Lung microvascular endothelial cell (primary cell): ENCODE measurements around the gene GTPBP2. TPM values are rescaled to one million over a fixed set of nuclear protein-coding genes. Genes with fewer than 3 reads are reported as not detected.
"Not testable (repeated sequence)": the region's sequence is repeated elsewhere in the genome, so short reads cannot be mapped to it uniquely, and the experiment has no call there.

Experiments used
- DNase-seq, 2 donors: peaks; one replicate each; pipeline versions ENCODE4 v3.0.0 to v3.0.0-alpha.2; 2010; ENCODE audit warnings: low read depth in 2 of 2
- total RNA-seq: library from RNA; depleted of rRNA; stranded (reverse); fragments of >200 nt; gene quantifications from 2 replicates; pipeline ENCODE4 v1.2.1, GENCODE V29; 2014

Gene GTPBP2
- total RNA-seq, 1 donor from 2014 or later = 32.3 TPM

DNA sequence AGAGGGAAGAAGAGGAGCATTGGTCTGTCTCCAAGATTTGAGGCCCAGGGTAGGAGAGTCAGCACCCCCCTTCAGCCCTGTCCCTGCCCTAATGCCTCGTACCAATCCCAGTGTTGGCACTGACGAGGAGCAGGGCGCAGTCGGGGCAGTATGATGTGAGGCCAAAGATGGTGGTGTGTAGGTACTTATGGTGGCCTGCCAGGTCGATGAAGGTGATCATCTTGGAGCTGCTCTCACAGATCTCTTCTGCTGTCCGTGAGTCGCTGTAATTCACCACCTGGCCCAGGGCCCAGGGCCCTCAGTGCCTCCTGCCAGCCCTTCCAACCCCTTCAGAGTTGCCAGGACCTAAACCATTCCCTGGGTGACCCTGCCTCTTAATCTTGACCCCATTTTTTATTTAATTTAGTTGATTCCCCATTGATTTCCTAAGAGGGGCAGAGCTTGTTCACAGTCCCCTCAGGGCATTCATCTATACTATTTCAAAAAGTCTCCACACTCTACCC is 4.2 kb downstream of the GTPBP2 start:
- no peak for DNase-seq

DNA sequence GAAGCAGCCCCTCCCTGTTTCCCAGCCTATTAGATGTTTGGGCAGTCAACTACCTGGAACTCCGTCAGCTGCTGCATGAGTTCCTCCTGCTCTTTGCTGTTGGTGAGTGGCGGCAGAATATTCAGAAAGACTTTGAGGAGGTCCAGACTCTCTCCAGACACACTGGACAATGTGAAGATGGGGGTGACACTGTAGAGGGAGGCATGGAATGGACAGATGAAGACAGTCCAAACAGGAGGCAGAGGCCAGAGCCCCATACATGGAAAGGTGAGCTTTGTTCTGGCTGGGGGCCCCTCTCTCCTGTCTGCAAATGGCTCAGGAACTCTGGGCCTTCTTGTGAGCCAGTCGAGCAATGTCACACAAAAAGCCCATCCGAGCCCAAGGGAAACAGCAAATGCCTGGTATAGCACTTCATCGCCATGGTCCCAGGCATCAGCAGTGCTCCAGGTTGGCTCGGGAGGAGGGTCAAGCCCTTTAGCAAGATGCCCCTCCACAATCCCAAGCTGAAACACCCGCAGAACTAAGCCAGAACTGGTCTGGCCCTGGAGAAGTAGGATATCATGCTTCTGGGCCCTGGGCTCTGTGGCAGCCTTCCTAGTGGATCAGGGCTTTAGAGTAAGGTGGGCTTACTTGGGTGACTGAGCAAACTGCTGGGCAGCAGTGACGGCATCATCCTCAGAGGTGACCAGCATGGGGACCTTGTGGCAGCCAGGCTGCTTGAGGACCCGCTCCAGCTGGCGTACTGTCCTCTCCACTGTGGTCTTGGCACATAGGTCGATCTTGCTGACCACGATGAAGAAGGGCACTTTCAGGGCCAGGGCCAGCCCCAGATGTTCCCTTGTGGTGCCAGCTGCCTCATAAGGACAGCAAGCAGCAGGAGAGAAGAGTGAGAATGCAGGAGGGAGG is 4.9 kb downstream of the GTPBP2 start:
- no peak for DNase-seq

DNA sequence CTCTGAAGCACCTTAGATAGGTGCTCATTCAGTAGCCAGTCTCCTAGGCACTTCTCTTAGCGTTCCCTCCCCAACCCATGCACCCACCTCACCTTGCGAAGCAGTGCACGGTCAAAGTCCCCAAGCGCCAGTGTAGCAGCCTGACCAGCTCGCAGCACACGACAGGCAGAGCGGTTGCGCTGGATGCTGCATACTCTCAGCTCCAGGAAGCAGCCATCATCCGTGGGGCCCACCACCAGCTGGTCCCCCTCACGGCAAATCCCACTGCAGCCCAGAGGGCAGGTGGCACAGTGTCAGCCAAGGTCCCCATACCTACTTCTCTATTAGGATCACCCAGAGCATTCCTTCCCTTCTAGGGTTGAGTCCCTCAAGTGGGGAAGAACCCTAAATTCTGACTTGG is 6.5 kb downstream of the GTPBP2 start:
- no peak for DNase-seq

DNA sequence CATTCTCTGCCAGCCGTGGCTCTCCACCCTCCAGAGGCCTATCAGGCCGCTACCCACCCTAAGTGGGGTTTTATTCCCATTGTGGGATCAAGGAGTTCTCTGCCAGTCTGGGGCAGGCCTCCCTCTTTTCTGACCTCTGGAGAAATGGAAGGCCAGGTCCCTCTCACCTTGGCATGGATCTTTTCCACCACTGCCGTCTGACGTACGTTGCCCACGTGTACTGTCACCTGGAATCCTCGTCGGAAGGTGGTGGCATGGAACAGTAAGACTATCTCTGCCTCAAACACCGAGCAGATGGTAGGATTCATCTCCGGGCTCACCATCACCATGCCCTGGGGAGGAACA is 7.3 kb downstream of the GTPBP2 start:
- no peak for DNase-seq

DNA sequence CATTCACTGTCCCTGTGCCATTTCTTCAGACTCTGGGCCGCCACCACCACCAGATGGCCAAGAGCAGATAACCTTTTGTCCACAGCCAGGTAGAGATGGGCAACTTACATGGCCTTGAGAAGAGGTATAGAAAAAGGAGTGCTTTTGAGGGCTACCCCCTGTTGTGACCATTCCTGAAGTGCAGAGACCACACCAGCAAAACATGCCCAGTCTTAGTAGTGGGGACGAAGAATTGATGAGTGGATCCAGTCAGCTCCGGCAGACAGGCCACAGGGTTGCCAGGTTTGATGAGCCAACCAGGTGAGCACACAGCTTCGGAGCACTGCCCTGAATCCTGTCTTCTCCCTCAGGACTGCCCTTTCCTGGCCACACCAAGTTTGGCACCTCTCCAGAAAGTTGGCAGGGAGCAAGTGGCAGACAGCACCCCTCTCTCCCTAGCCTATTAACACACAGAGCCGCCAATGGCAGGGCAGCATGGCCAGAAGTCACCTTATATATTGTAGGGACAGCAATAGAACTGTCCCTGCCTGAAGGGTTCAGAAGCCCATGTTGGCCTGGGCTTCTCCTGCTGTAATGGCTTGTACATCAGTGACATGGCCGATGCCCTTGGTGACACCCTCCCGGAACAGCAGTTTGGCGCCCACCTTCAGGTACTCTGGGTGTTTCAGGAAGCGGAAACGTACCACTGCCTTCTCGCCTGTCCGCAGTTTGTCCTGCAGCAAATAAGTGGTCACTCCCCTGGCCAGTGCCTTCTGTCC is 7.8 kb downstream of the GTPBP2 start:
- DNase-seq = no peak

DNA sequence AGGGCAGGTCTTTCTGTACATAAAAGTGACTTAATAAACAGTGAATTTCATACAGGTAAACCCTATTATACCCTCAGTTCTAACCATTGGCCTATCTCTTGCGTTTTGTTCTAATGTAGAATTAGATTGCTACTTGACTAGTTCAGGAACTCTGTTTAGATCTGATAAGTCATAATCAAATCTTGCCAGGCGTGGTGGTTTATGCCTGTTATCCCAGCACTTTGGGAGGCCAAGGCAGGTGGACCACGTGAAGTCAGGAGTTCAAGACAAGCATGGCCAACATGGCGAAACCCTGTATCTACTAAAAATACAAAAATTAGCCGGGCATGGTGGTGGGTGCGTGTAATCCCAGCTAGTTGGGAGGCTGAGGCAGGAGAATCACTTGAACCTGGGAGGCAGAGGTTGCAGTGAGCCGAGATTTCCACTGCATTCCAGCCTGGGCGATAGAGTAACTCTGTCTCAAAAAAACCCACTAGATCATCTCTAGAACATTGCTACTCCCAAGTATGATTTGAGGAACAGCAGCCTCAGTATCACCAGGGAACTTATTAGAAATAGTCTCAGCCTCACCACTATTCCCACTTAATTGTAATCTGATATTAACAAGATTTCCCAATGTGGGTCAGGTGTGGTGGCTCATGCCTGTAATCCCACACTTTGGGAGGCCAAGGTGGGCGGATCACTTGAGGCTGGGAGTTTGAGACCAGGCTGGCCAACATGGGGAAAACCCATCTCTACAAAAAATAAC is 12.2 kb downstream of the GTPBP2 start:
- DNase-seq = no peak

DNA sequence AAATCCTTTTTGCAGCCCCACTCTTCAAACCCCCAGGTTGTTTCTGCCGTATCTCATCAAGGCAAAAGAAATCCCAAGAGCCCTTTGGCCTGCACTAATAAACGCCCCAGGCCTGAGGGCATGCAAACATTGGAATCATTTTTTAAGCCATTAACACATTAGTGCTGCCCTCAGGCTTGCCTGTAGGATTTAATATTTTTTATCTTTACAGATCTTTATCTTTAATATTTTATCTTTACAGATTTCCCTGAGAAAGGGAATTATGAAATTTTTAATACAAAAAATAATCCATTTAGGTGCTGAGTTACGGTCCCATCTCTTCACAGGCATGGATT is 14.7 kb downstream of the GTPBP2 start:
- no peak for DNase-seq

DNA sequence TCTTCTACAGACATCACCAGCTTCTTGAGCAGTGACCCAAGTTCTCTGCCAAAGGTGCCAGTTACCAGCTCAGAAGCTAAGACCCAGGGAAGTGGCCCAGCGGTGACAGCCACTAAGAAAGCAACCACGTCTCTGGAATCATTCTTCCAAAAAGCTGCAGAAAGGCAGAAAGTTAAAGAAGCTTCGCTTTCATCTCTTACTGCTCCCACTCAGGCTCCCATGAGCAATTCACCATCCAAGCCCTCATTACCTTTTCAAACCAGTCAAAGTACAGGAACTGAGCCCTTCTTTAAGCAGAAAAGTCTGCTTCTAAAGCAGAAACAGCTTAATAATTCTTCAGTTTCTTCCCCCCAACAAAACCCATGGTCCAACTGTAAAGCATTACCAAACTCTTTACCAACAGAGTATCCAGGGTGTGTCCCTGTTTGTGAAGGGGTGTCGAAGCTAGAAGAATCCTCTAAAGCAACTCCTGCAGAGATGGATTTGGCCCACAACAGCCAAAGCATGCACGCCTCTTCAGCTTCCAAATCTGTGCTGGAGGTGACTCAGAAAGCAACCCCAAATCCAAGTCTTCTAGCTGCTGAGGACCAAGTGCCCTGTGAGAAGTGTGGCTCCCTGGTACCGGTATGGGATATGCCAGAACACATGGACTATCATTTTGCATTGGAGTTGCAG is 15.2 kb downstream of the GTPBP2 start:
- no peak for DNase-seq

DNA sequence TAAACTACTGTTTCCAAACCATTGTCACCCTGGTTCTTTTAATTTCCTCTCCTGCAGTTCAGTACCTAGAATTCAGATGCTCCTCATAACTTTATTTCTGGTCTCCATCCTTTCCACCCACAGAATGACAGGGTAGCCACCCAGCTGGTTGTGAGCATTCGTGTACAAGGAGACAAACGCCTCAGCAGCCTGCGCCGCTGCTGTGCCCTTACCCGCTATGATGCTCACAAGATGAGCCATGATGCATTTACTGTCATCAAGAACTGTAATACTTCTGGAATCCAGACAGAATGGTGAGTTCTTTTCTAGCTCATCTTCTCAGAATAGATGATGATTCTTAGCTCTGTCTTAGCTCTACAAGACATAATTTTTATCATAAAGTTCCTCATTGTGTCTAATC is 18.6 kb downstream of the GTPBP2 start:
- DNase-seq = no peak

DNA sequence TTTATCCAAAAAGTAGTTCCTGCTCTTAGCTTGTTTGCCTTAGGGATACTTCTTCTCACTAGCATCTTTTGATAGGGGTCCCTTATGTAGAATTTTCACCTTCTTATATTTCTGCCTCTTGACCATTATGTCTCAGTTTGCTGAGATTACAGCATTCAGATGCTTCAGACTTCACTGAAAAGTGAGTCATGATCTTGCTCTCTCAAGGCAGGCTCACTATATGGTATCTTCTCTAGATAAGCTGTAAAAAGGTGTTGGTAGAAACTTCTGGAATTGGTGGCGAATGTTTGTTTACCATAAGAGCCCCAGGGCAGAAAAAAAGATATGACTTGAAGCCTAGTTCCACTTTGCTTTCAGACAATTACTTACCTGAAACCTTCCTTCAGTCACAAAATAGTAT is 19.7 kb downstream of the GTPBP2 start:
- no peak for DNase-seq

DNA sequence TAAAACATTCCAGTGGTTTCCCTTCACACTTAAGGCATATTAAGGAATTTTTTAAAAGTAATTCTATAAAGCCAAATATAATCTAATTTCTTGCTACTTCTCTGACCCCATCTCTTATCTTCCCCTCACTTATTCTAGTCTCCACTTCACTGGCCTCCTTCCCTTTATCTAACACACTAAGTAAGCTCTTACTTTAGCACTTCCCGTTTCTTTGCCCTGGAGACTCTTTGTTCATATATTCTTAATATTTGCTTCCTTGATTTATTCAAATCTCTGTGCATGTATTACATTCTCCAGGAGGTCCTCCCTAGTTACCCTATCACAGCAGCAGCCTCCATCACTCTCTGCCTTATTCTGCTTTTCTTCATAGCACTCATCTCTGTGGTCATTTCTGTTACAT is 20.3 kb downstream of the GTPBP2 start:
- DNase-seq = no peak

DNA sequence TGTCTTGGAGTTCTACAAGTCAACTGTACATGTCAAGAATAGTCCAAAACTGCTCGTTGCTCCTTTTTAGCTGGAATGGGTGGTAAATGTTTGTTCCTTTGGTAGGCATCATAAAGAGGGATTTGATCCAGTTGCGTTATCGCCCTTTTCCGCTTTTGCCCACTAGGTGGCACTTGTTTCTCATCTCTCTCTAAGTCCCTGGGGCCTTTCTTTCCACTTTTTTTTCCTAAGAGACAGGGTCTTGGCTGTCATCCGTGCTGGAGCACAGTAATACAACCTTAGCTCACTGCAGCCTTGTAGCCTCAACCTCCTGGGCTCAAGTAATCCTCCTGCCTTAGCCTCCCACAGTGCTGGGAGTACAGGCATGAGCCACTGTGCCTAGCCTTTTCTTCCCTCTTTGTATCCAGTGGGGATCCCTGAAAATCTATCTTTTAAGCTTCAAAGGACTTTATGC is 20.7 kb downstream of the GTPBP2 start:
- DNase-seq = peak; percentile 84 to 87

DNA sequence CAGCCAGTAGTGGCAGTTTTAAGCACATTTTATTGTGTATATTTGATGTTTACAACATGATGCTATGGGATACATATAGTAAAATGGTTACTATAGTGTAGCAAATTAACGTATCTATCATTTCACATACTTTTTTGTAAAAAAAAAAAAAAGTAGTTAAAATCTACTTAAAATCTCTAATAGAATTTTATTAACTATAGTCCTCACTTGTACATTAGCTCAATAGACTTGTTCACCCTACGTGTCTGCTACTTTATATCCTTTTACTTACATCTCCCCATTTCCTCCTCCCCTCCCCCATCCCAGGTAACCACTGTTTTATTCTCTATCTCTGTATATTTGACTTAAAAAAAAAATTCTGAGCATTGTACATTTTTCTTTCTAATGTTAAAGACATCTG is 23.0 kb downstream of the GTPBP2 start:
- DNase-seq = no peak

DNA sequence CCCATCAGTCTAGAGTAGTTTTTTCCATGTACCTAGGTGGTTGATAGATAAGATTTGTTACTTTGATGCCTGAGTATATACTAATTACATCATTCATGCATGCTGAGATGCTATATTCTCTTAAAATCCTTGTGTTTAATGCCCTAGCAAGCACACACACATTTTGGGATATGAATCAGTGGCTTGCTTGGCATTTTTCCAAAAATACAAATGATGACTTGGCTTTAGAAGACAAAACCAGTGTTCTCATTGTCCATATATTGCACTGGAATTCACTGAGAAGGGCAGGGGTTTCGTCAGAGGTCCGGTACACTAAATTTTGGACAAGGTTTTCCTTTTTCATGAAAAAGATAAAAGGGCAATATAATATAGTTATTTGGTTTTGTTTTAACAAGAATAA is 24.9 kb downstream of the GTPBP2 start:
- peak; percentile 76 to 88 for DNase-seq

DNA sequence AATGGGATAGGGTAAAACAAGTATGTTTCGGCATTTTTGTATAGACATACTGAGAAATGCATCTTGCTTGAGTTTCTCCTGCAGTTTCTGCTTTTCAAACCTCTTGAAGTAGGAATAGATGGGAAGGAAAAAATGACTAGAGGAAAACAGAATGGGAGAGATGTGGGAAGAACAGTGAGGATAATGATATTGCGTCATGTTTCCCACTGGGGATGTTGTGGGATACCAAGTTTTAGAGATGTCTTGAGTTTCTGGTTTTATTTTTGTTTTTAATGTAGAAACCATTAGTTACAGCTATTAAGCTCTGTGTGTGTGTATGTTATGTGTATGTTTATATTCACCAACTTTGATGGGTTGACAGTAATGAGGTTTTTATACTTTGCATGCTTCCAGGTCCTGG is 28.5 kb downstream of the GTPBP2 start:
- no peak for DNase-seq

DNA sequence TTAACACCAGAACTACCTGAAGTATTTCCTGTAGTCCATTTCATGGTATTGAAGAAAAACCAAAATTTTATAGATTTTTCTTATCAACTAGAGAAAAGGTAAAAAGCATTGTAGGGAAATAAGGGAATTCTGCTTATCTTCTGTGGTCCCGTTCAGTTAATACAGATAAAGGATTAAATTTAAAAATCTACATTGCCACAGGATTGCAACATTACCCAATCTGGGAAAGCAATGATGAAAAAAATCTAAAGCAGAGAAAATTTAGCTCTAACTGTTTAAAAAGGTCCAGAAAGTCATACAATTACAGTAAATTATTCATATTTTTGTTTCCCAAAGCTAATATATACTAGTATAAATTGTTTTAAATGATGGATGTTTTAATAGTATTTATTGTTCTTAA is 35.1 kb downstream of the GTPBP2 start:
- DNase-seq = no peak

DNA sequence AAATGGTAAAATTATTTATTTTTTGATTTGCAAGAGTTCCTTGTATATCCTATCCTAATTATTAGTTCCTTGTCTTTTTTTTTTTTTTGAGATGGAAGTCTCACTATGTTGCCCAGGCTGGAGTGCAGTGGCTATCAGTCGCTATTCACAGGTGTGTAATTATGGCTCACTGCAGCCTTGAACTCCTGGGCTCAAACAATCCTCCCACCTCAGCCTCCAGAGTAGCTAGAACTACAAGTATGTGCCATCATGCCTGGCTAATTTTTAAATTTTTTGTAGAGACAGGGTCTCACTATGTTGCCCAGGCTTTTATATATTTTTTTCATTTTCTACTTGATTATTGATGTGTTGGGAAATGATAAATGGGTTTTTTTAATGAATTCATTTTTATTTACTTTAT is 39.5 kb downstream of the GTPBP2 start:
- not testable (repeated sequence) for DNase-seq

DNA sequence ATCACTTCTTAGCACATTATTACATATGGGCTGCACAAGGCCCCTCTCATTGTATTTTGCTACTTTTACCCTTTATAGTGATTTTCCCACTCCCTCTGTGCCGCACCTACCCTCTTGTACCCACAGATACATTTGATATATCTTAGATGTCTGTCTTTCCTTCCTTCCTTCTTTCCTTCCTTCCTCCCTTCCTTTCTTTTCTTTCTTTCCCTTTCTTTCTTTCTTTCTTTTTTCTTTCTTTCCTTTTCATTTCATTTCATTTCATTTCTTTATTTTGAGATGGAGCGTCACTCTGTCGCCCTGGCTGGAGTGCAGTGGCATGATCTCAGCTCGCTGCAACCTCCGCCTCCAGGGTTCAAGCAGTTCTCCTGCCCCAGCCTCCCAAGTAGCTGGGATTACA is 40.9 kb downstream of the GTPBP2 start:
- no peak for DNase-seq

DNA sequence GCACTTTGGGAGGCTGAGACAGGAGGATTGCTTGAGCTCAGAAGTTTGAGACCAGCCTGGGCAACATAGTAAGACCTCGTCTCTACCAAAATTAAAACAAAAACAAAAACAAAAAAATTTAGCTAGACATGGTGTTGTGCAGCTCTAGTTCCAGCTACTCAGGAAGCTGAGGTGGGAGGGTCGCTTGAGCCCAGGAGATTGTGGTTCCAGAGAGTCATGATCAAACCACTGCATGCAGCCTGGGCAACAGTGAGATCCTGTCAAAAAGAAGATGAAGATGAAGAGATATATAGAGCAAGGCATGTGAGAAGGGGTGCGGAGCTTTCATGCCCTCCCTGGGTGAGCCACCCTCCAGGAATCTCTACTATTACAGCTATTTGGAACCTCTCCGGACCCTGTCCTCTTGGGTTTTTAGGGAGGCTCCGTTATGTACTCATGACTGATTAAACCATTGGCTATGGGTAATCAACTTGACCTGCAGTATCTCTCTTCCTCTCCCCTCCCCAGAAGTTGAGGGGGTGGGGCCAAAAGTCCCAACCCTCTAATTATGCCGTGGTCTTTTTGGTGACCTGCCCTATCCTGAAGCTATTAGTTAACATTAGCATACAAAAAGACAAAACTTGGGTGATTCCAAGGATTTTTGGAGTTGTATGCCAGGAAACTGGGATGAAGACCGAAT is 44.0 kb downstream of the GTPBP2 start:
- DNase-seq = no peak

DNA sequence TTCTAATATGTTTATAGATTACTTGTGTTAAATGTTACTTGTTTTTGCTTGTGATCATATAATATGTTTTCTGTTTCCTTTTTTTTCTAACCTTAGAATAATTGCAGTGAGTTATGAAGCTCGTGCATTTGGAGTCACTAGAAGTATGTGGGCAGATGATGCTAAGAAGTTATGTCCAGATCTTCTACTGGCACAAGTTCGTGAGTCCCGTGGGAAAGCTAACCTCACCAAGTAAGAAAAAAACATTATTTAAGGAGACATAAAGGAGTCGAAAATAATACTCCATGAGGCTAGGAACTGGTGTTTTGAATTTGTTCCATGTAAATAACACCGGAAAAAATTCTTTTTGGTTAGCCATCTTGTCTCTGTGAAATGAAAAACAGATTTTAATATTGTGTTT is 46.2 kb downstream of the GTPBP2 start:
- no peak for DNase-seq

DNA sequence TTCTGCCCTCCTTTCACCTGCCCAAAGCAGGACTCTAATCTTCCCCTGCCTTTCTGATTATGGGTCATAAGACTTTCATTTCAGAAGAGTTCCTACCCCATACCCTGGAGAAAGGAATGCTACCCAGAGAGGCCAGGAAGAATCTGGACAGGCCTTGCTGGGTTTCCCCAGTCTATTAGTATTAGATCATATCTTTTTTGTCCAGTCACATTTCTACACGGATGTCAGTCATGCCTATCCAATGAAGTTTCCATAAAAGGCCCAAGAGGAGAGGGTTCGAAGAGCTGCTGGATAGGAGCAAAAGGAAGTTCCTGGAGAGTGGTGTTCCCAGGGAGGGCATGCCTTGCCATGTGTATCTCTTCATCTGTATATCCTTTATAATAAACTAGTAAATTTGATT is 49.9 kb downstream of the GTPBP2 start:
- peak; percentile 9 to 55 for DNase-seq
